NCI-H1105 (cell line): ENCODE data around the gene RABL2B.

Experiments used
- DNase-seq: peaks from one replicate; lab custom pipeline; 2025; lab: John Stamatoyannopoulos, UW

Gene RABL2B

DNA sequence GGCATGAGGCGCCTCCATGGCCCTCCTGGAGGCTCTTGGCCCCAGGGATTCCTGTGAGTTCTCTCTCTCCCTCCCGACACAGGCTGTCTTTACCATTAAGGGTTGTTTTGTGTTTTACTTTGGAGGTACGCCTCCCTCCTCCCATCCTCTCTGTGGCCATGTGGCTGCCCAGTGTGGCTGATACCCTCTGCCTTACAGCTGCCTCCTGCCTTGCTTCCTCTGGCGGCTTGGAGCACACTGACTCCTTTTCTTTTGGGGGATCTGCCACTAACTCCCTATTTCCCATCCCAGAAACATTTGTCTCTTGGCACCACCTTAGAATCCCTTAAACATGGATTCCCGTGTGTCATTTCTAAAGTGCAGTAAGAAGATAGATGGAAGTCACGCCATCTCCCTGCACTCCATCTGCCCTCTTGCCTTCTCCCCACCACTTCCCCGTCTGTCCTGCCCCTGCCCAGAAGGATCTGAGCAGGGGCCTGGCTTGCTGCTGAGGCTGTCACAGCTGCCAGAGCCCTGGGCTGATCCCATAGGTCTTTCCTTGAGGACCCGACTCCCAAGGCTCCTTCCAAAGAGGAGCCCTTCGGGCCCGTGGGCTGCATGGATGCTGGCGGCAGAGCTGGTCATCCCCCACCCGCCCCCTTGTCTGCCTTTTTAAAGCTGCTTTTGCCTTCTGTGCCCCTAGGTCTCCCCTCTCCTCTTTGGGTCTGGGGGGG lies 60.6 kb downstream of the RABL2B start:
- no peak for DNase-seq

DNA sequence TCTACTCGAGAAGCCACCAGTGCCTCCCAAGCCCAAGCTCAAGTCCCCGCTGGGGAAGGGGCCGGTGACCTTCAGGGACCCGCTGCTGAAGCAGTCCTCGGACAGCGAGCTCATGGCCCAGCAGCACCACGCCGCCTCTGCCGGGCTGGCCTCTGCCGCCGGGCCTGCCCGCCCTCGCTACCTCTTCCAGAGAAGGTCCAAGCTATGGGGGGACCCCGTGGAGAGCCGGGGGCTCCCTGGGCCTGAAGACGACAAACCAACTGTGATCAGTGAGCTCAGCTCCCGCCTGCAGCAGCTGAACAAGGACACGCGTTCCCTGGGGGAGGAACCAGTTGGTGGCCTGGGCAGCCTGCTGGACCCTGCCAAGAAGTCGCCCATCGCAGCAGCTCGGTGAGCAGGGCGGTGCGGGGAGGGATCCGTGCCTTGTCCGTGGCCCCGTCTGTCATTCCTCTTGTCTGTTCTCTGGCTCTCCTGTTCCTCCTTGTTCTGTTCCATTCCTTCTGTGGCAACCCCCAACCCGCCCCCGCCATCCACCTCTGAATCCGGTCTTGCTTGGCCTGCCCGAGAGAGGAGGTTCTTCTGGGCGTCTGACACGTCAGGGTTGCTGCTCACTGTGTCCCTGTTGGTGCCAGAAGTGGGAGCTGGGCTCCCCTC lies 61.3 kb downstream of the RABL2B start:
- DNase-seq: no peak

DNA sequence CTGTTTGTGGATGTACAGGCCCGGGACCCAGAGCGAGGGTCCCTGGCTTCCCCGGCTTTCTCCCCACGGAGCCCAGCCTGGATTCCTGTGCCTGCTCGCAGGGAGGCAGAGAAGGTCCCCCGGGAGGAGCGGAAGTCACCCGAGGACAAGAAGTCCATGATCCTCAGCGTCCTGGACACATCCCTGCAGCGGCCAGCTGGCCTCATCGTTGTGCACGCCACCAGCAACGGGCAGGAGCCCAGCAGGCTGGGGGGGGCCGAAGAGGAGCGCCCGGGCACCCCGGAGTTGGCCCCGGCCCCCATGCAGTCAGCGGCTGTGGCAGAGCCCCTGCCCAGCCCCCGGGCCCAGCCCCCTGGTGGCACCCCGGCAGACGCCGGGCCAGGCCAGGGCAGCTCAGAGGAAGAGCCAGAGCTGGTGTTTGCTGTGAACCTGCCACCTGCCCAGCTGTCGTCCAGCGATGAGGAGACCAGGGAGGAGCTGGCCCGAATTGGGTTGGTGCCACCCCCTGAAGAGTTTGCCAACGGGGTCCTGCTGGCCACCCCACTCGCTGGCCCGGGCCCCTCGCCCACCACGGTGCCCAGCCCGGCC lies 62.1 kb downstream of the RABL2B start:
- no peak for DNase-seq

DNA sequence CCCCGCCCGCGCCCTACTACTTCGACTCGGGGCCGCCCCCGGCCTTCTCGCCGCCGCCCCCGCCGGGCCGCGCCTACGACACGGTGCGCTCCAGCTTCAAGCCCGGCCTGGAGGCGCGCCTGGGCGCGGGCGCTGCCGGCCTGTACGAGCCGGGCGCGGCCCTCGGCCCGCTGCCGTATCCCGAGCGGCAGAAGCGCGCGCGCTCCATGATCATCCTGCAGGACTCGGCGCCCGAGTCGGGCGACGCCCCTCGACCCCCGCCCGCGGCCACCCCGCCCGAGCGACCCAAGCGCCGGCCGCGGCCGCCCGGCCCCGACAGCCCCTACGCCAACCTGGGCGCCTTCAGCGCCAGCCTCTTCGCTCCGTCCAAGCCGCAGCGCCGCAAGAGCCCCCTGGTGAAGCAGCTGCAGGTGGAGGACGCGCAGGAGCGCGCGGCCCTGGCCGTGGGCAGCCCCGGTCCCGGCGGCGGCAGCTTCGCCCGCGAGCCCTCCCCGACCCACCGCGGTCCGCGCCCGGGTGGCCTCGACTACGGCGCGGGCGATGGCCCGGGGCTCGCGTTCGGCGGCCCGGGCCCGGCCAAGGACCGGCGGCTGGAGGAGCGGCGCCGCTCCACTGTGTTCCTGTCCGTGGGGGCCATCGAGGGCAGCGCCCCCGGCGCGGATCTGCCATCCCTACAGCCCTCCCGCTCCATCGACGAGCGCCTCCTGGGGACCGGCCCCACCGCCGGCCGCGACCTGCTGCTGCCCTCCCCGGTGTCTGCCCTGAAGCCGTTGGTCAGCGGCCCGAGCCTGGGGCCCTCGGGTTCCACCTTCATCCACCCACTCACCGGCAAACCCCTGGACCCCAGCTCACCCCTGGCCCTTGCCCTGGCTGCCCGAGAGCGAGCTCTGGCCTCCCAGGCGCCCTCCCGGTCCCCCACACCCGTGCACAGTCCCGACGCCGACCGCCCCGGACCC lies 62.9 kb downstream of the RABL2B start:
- no peak for DNase-seq

DNA sequence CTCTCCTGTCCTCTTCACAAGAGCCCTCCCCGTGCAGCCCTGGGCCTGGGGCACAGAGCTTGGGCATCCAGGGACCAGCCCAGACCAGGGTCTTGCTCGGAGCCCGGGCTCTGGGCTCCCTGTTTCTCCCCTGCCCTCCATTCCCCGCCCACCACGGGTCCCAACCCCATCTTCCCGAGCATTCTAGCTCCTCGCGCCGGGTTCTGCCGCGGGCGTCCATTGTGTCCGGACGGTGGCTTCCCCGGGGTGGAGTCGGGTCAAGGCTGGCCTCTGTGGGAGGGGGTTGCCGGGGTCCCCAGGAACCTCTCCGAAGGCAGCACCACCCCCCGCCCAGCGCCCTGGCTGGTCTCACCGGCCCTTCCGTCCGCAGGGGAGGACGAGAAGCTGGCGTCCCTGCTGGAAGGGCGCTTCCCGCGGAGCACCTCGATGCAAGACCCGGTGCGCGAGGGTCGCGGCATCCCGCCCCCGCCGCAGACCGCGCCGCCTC lies 63.6 kb downstream of the RABL2B start:
- DNase-seq: no peak

DNA sequence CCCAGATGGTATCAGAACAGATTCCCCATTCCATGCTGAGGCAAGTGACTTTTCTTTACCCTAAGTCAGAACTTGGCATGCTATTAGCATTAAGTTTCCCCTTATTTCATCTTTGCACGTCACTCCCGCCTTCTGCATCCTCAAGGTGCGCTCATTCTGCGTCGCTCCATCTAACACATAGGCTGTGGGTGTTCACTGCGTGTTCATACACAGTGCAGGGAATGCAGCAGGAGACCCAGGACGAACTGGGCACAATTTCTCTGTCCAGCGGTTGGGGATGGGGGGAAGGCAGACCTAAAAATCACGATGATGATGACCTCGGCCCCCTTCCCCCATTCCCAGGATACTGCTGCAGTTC lies 65.1 kb downstream of the RABL2B start:
- DNase-seq: no peak

DNA sequence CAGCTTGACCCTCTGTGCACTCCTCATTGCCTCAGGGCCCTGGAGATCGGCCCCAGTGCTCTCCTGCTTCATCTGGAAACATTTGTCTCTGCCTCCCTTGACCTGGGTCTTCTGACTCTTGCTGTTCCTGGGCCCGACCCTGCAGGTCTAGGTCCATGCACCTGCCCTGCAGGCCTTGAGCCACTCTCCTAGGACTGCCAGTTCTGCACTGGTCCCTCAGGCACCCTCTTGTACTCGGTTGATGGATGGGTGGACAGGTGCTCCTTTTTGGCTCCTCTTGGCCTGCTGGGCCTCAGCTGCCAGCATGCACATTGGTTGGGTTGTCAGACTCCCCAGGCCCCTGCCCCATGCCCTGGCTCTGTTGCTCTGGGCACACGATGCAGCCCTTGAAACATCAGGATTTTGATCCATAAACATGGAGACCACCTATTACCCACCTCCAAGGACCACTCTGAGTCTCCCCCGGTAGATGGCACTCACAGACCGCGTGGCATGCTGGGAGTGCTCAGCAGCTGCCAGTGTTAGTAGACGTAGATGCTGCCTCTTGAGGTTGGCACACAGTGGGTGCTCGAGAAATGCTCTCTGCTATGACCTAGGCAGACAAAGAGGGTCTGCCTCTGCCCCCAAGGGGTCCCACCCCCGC lies 65.6 kb downstream of the RABL2B start:
- no peak for DNase-seq
